ENCODE data around the gene RIPOR3.

RIPOR3 gene

GRCh38 chr20:50690650-50691572 lies at the start of gene RIPOR3:
TSS of gene RIPOR3 (minus strand) at chr20:50691542. CDS start at chr20:50691128, 414 bp downstream.
- no peak for DNase-seq (ENCODE audit: low spot score)

- DNase-seq (ENCODE audit: low spot score), result no peak
Measured at GRCh38 chr20:50737352-50737751, 46.0 kb upstream of the RIPOR3 start.

- DNase-seq (ENCODE audit: low spot score), result peak; percentile 50
Measured at GRCh38 chr20:50735813-50736212, 44.5 kb upstream of the RIPOR3 start.

GRCh38 chr20:50734730-50735679 lies 43.7 kb upstream of the RIPOR3 start:
- no peak for DNase-seq (ENCODE audit: low spot score)

GRCh38 chr20:50733644-50734349 lies 42.5 kb upstream of the RIPOR3 start:
- DNase-seq (ENCODE audit: low spot score), result no peak

GRCh38 chr20:50731930-50732690 lies 40.8 kb upstream of the RIPOR3 start:
- peak; percentile 41 for DNase-seq (ENCODE audit: low spot score)

GRCh38 chr20:50731055-50731929 lies 40.0 kb upstream of the RIPOR3 start, which contains the start of gene PARD6B:
TSS of gene PARD6B (plus strand) at chr20:50731580. CDS start at chr20:50731787, 207 bp downstream.
- DNase-seq (ENCODE audit: low spot score), result peak; percentile 99

GRCh38 chr20:50730765-50731054 lies 39.4 kb upstream of the RIPOR3 start:
- DNase-seq (ENCODE audit: low spot score), result no peak

GRCh38 chr20:50729901-50730764 lies 38.8 kb upstream of the RIPOR3 start:
- DNase-seq (ENCODE audit: low spot score), result peak; percentile 42

- DNase-seq (ENCODE audit: low spot score), result no peak
Measured at GRCh38 chr20:50728981-50729874, 37.9 kb upstream of the RIPOR3 start.

- DNase-seq (ENCODE audit: low spot score), result no peak
Measured at GRCh38 chr20:50728486-50728980, 37.2 kb upstream of the RIPOR3 start.

- DNase-seq (ENCODE audit: low spot score), result no peak
Measured at GRCh38 chr20:50727792-50728485, 36.6 kb upstream of the RIPOR3 start.

GRCh38 chr20:50726955-50727791 lies 35.8 kb upstream of the RIPOR3 start:
- no peak for DNase-seq (ENCODE audit: low spot score)

- DNase-seq (ENCODE audit: low spot score), result no peak
Measured at GRCh38 chr20:50725724-50726005, 34.3 kb upstream of the RIPOR3 start.

GRCh38 chr20:50724851-50725723 lies 33.7 kb upstream of the RIPOR3 start:
- peak; percentile 79 for DNase-seq (ENCODE audit: low spot score)

Data from RKO (cell line).